Measurements from ENCODE around the gene VNN1. TPM values are rescaled to one million over a fixed set of nuclear protein-coding genes. Genes with fewer than 3 reads are reported as not detected.

Gene VNN1
- total RNA-seq, 1 experiment from 2014 or later, result not detected

GRCh38 chr6:132708002-132708401 lies 5.9 kb downstream of the VNN1 start:
- Histone ChIP-seq H3K4me1 (ENCODE audit: control insufficient read depth in 1 of 2, insufficient read depth in 2 of 2, low read length in 2 of 2) (no peaks in the 10 kb centered on the region; a peak in 1 of 4 replicates), H3K9me2 (ENCODE audit: insufficient read depth) (no peaks in the 10 kb centered on the region), H3K9ac (ENCODE audit: low read length) (no peak overlapping the region), H3K27ac (ENCODE audit: low read depth, low read length) (no peak overlapping the region), H3K4me3 (replicated peaks in 1 of 2; ENCODE audit: low read depth in 1 of 2, low read length in 2 of 2) (no peak overlapping the region), H3K9me3 (ENCODE audit: control insufficient read depth in 1 of 2, insufficient read depth in 1 of 2, low read depth in 1 of 2, low read length in 2 of 2) (0 out of 4 replicates have a peak, but pooled peaks cover 0 to 6% of the 10 kb centered on the region in 2 experiments), H4K20me1 (ENCODE audit: insufficient read depth) (no peaks in the 10 kb centered on the region), H3K4me2 (ENCODE audit: low read length) (no peak overlapping the region), H3K36me3 (ENCODE audit: control insufficient read depth in 1 of 2, insufficient read depth in 2 of 2, low read length in 2 of 2) (no peaks in the 10 kb centered on the region), H2AFZ (ENCODE audit: low read depth, low read length, poor library complexity, severe bottlenecking) (no peak overlapping the region), H3K79me2 (ENCODE audit: insufficient read depth, low read length) (no peaks in the 10 kb centered on the region), H3K27me3 (ENCODE audit: insufficient read depth, low read length) (no peaks in the 10 kb centered on the region)
- intact Hi-C loops (cut with micrococcal nuclease), result no loop called here
- BruUV-seq (replicated peaks), result no TSS peak
- POLR2A ChIA-PET, result no interaction called here
- RAD21 ChIA-PET (ENCODE audit: low non-redundant PET in 1 of 2, low total read pairs in 2 of 2, uncharacterized antibody in 2 of 2, unreplicated experiment in 2 of 2), result no interaction called here
- TF ChIP-seq SP1 (IDR thresholded peaks at IDR 0.05; ENCODE audit: low read depth) (no peak), JUND (IDR thresholded peaks at IDR 0.05) (no peak), CEBPB (IDR thresholded peaks at IDR 0.05; ENCODE audit: low read depth) (no peak), FOSL1 (IDR thresholded peaks at IDR 0.05; ENCODE audit: low read depth) (no peak), EZH2 (IDR thresholded peaks at IDR 0.05) (no peak), ZNF274 (IDR thresholded peaks at IDR 0.05; ENCODE audit: low read depth, low read length) (no peak), ZBTB33 (IDR thresholded peaks at IDR 0.05; ENCODE audit: extremely low read depth, insufficient replicate concordance, low read length) (no peak), POLR2A (IDR thresholded peaks at IDR 0.05; ENCODE audit: borderline replicate concordance, extremely low read depth, insufficient read depth, insufficient read length) (no peak), SRF (IDR thresholded peaks at IDR 0.05; ENCODE audit: low read depth) (no peak), CTCF (IDR thresholded peaks at IDR 0.05 in 2 of 3, conservative IDR thresholded peaks at IDR 0.05 in 1 of 3; ENCODE audit: borderline replicate concordance in 1 of 3, insufficient read depth in 1 of 3, low read depth in 2 of 3, low read length in 2 of 3) (no peak), ATF3 (IDR thresholded peaks at IDR 0.05) (no peak), SIN3A (IDR thresholded peaks at IDR 0.05; ENCODE audit: low read depth) (no peak), EZH2phosphoT487 (IDR thresholded peaks at IDR 0.05; ENCODE audit: borderline replicate concordance) (no peak), YY1 (IDR thresholded peaks at IDR 0.05; ENCODE audit: extremely low read depth, insufficient replicate concordance, low read depth, low read length) (no peak), EGR1 (IDR thresholded peaks at IDR 0.05; ENCODE audit: low read depth) (no peak), CBX3 (IDR thresholded peaks at IDR 0.05; ENCODE audit: low read depth) (no peak), ELF1 (IDR thresholded peaks at IDR 0.05; ENCODE audit: borderline replicate concordance, low read depth) (no peak), RAD21 (IDR thresholded peaks at IDR 0.05; ENCODE audit: low read depth) (no peak), REST (IDR thresholded peaks at IDR 0.05; ENCODE audit: low read depth) (no peak), ZFX (IDR thresholded peaks at IDR 0.05) (no peak)
- DNase-seq (ENCODE audit: low read depth, low spot score), result no peak
- ATAC-seq, result no peak
- CTCF ChIA-PET, result no interaction called here

Measured in HCT116 (cell line).